HG02571 (cell line): ENCODE measurements around the gene NHLRC1.

ENCODE experiments used
- ATAC-seq: cut with Tn5 transposase; IDR thresholded peaks from one replicate; pipeline ENCODE4 v1.9.1; 2021; ENCODE audit warnings: mild to moderate bottlenecking, moderate library complexity; ENCODE audit not compliant: unreplicated experiment

The NHLRC1 gene

GRCh38 chr6:18088419-18089296 is 33.8 kb downstream of the NHLRC1 start:
- ATAC-seq, result no peak

- ATAC-seq, result no peak
Observed at GRCh38 chr6:18087396-18088165, 34.9 kb downstream of the NHLRC1 start.

- ATAC-seq, result no peak
Observed at GRCh38 chr6:18081025-18081668, 41.3 kb downstream of the NHLRC1 start.

GRCh38 chr6:18080544-18080943 is 41.9 kb downstream of the NHLRC1 start:
- ATAC-seq, result no peak

GRCh38 chr6:18078866-18079265 is 43.6 kb downstream of the NHLRC1 start:
- ATAC-seq, result no peak

GRCh38 chr6:18076231-18076630 is 46.2 kb downstream of the NHLRC1 start:
- no peak for ATAC-seq

GRCh38 chr6:18072841-18073240 is 49.6 kb downstream of the NHLRC1 start:
- no peak for ATAC-seq

GRCh38 chr6:18070486-18070885 is 52.0 kb downstream of the NHLRC1 start:
- ATAC-seq, result no peak
